IPS DF 6.9 (cell line): ENCODE results near the gene MRPL24.

Experiments used
- DNase-seq: peaks from one replicate; pipeline ENCODE4 v3.0.0-alpha.2; 2013; ENCODE audit warnings: low read depth, low spot score
- H3K27ac ChIP-seq: one replicate; pipeline ENCODE4 v1.5.1; 2013; ENCODE audit warnings: low read length, control low read depth
- H3K27me3 ChIP-seq: 2 replicates; pipeline ENCODE4 v1.6.1; 2013; ENCODE audit warnings: mild to moderate bottlenecking, low read length; ENCODE audit not compliant: control insufficient read depth, insufficient read depth
- H3K36me3 ChIP-seq: 2 replicates; pipeline ENCODE4 v1.6.1; 2013; ENCODE audit warnings: low read length; ENCODE audit not compliant: control insufficient read depth, insufficient read depth
- H3K4me1 ChIP-seq: 2 replicates; pipeline ENCODE4 v1.6.1; 2013; ENCODE audit warnings: low read length; ENCODE audit not compliant: control insufficient read depth, insufficient read depth
- H3K4me3 ChIP-seq: 2 replicates; pipeline ENCODE4 v1.5.1; 2013; ENCODE audit warnings: mild to moderate bottlenecking, low read length
- H3K9me3 ChIP-seq: 2 replicates; pipeline ENCODE4 v1.6.1; 2013; ENCODE audit warnings: low read length, inconsistent platforms; ENCODE audit not compliant: control insufficient read depth, insufficient read depth
- WGBS: extraction: QIAGEN DNeasy Blood & Tissue Kit; methylation state at CpG from one replicate; pipeline ENCODE4 v1.1.7; 2013; ENCODE audit warnings: mixed read lengths, missing lambda C conversion rate; ENCODE audit not compliant: insufficient read length, insufficient coverage; 5-methylcytosine and 5-hydroxymethylcytosine counted together

MRPL24 gene

DNA sequence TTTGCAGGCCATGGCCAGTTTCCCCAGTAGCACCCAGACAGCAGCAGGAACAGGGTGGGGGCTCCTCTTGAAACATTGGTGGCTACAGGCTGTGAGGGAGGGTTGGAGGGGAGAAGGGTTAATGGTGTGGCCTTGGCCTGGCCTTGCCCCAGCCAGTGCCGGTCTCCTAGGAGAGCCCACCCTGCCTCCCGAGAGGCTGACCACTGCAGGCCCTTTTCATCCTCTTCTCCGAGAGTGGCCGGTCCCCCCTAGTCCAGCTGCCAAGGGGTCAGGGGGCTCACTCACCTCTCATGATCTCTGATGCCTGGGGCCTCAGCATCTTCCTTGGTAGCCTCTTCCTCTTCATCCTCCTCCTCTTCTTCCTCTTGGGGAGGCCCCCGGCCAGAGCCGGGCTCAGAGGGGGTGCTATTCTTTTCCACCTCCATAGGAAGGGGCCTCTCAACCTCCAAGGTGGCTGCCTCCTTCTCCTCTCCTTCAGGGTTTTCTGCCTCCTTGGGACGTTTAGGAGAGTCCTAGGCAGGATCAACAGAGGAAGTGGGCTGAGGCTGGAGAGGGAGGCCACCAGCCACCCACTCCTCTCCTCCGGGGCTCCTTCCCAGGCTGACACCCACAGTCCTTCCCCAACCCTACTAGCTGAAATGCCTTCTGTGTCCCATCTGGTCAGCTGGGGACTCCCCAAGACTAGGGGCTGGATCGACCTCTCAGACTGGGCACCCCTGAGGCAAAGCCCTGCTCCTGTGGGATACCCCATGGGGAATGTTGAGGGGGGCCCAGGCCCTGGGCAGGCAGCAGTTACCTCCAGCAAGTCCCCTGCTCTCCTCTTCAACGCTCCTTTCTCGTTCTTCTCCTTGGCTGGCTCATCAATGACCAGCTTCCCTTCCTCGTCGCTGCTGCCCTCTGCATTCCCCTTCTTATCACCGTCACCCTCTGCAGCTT, 2.7 kb upstream of the MRPL24 start:
- no peak for DNase-seq
- WGBS, result no CpG with 5 or more reads among the region's 14 CpGs
- peaks cover 17% of the 10 kb centered on the region; the same call in 1 of the 2 replicates for H3K36me3 ChIP-seq
- H3K9me3 ChIP-seq, result no peaks in the 10 kb centered on the region
- no peaks in the 10 kb centered on the region for H3K27me3 ChIP-seq
- H3K4me1 ChIP-seq, result peaks cover 10% of the 10 kb centered on the region
- H3K4me3 ChIP-seq, result no peak overlapping the region
- no peak overlapping the region for H3K27ac ChIP-seq

DNA sequence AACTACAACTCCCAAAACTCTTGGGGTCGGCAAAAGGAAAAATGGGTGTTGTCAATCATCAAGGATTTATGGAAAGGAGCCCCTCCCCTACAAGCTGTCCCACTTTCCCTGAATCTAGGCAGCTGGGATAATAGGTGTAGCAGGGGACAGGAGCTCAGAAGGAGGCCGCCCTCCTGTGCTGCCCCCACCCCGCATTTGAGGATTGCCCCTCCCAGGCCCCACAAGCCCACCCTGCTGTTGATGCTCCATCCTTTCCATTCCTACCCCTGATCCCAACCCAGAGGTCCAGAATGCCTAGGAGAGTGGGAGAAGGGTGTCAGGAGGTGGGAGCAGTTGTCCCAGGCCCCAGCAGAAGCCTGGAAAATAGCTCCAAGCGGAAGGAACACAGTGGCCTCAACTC, 1.9 kb upstream of the MRPL24 start:
- Histone ChIP-seq H3K27ac (no peak overlapping the region), H3K4me1 (peaks cover 5% of the 10 kb centered on the region; the same call in 1 of the 2 replicates), H3K9me3 (no peaks in the 10 kb centered on the region), H3K36me3 (peaks cover 17% of the 10 kb centered on the region; the same call in 1 of the 2 replicates), H3K27me3 (no peaks in the 10 kb centered on the region), H3K4me3 (no peak overlapping the region)
- DNase-seq, result no peak
- WGBS, result no CpG with 5 or more reads among the region's 4 CpGs

DNA sequence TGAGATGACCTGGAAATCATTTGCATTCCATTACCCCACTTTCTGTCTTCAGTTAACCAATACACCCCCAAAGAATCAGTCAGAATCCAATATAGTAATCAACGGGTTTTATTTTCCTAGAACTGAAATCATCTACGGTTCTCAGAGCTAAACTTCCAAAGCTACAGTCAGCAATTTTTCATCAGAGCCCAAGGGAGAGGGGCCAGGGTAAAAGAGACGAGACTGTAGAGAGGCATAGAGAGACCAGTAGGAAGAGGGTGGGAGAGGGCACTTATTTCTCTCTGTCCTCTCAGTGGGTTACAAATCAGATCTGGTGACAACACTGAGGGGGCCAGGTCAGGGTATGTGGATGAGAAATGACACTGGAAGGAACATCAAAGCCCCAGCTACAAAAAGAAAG, 1.1 kb upstream of the MRPL24 start:
- Histone ChIP-seq H3K4me3 (no peak overlapping the region), H3K9me3 (no peaks in the 10 kb centered on the region), H3K4me1 (peaks cover 3% of the 10 kb centered on the region; the same call in 1 of the 2 replicates), H3K36me3 (peaks cover 17% of the 10 kb centered on the region; the same call in 1 of the 2 replicates), H3K27me3 (no peaks in the 10 kb centered on the region), H3K27ac (no peak overlapping the region)
- DNase-seq, result no peak
- WGBS, result no CpG with 5 or more reads among the region's 3 CpGs

DNA sequence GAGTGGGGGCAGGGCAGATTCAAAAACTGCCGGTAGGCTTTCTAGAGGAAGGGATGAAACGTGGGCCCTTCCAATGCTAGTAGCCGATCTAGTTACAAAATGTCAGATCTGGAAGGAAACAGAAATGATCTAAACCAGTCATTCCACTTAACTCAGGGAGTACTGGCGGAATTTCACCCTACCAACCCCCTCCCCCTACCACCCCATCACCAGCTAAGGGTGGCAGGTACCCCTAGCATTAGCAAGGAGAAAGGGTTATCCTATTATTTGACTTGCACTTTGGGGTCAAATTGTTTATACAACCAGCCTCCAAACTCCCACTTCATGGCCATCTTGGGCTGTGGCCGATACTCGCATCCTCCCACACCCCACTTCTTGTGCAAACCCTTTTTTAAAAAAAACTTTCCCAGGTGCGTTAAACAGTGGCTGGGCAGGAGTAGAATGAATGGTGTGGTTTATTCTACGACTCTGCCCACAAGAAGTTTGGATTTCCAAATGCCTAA, 644 bp upstream of the MRPL24 start:
- DNase-seq, result no peak
- peaks cover 3% of the 10 kb centered on the region; the same call in 1 of the 2 replicates for H3K4me1 ChIP-seq
- no CpG with 5 or more reads among the region's 8 CpGs for WGBS
- H3K4me3 ChIP-seq, result no peak overlapping the region
- H3K9me3 ChIP-seq, result no peaks in the 10 kb centered on the region
- H3K27ac ChIP-seq, result no peak overlapping the region
- H3K27me3 ChIP-seq, result no peaks in the 10 kb centered on the region
- peaks cover 17% of the 10 kb centered on the region; the same call in 1 of the 2 replicates for H3K36me3 ChIP-seq

DNA sequence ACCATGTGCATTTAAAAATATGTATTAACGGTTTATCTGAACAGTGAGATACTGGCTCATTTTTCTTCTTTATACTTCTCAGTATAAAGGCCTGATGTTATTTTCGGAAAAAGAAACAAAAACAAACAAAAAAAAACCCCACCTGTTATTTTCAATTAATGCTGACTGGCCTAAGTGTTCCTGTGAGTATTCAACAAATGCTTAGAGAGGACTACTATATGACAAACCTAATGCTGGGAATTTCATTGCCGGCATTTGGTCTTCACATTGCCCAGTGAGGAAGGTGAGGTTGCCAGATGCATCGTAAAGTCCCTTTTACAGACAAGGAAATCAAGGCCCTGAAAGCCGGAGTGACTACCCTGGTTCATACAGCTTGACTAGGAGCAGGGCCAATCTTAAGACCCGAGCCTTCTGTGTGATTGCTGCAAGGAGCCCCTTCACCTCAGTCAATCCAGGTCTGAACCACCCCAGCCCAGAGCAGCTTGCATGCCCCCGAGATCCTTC, 599 bp downstream of the MRPL24 start:
- no peak overlapping the region for H3K27ac ChIP-seq
- H3K4me1 ChIP-seq, result no peaks in the 10 kb centered on the region; the same call in 1 of the 2 replicates
- DNase-seq, result no peak
- WGBS, result no CpG with 5 or more reads among the region's 7 CpGs
- peak overlapping the region; percentile 50; the same call in 1 of the 2 replicates for H3K4me3 ChIP-seq
- H3K27me3 ChIP-seq, result no peaks in the 10 kb centered on the region
- H3K36me3 ChIP-seq, result peaks cover 17% of the 10 kb centered on the region; the same call in 1 of the 2 replicates
- no peaks in the 10 kb centered on the region for H3K9me3 ChIP-seq

DNA sequence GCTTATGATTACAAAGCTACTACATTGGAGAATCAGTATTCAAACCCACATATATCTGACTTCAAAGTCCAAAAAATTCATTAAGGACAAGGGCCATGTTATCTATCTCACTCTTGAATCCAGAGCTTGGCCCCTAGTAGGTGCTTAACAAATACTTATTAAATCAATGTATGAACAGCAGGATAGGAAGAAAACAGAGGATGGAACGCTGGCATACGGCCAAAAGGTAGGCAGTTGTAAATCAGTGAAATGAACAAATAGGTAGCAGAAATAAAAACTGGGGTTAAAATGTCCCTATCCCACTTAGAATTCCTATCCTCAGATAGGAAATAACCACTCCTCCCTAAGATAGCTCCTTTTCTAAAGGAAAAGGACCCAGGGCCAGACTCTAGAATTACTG, 2.0 kb downstream of the MRPL24 start:
- Histone ChIP-seq H3K27me3 (no peaks in the 10 kb centered on the region), H3K27ac (no peak overlapping the region), H3K4me1 (no peaks in the 10 kb centered on the region; the same call in 1 of the 2 replicates), H3K4me3 (no peak overlapping the region), H3K36me3 (peaks cover 13% of the 10 kb centered on the region), H3K9me3 (no peaks in the 10 kb centered on the region)
- no CpG with 5 or more reads among the region's 2 CpGs for WGBS
- DNase-seq, result no peak

DNA sequence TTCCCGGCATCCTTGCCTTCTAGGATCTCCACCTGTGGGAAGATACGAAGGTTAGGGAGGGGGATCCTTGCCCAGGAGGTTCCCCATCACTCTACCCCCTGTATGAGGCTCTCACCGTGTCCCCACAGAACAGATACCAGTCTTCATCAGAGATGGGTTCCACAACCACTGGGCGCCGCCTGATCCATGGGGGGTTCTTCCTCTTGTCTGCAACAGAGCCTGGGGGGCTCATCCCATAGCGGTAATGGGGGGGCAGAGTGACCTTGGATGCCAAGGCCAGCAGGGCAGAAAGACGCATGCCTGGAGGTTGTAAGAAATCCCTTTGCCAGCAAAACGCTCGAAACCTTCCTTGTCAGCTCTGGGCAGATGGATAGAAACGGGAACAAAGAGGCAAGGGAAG, 2.5 kb downstream of the MRPL24 start:
- H3K4me1 ChIP-seq, result no peaks in the 10 kb centered on the region; the same call in 1 of the 2 replicates
- H3K4me3 ChIP-seq, result no peak overlapping the region
- WGBS, result no CpG with 5 or more reads among the region's 10 CpGs
- no peaks in the 10 kb centered on the region for H3K9me3 ChIP-seq
- no peak overlapping the region for H3K27ac ChIP-seq
- no peak for DNase-seq
- H3K36me3 ChIP-seq, result peaks cover 12% of the 10 kb centered on the region
- H3K27me3 ChIP-seq, result no peaks in the 10 kb centered on the region

DNA sequence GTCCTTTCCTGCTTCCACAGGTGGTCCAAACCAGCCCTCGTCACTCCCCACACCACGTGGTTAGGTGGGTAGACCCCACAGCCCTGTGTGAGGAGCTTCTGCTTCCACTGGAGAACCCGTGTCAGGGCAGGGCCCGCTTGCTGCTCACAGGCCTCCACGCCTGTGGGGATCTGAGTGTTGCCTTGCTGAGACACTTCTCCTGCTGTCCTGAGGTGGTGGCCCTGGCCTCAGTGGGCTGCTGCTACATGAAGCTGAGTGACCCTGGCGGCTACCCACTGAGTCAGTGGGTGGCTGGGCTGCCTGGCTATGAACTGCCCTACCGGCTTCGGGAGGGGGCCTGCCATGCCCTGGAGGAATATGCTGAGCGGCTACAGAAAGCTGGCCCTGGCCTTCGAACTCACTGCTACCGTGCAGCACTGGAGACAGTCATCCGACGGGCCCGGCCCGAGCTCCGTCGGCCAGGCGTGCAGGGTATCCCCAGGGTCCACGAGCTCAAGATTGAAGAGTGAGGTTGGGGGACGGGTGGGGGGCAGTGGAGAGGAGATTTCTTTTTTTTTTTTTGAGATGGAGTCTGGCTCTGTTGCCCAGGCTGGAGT, 6.8 kb downstream of the MRPL24 start:
- Histone ChIP-seq H3K27ac (no peak overlapping the region), H3K4me3 (no peak overlapping the region), H3K27me3 (no peaks in the 10 kb centered on the region), H3K9me3 (no peaks in the 10 kb centered on the region), H3K4me1 (no peaks in the 10 kb centered on the region), H3K36me3 (peaks cover 8% of the 10 kb centered on the region)
- no peak for DNase-seq
- WGBS, result no CpG with 5 or more reads among the region's 20 CpGs

DNA sequence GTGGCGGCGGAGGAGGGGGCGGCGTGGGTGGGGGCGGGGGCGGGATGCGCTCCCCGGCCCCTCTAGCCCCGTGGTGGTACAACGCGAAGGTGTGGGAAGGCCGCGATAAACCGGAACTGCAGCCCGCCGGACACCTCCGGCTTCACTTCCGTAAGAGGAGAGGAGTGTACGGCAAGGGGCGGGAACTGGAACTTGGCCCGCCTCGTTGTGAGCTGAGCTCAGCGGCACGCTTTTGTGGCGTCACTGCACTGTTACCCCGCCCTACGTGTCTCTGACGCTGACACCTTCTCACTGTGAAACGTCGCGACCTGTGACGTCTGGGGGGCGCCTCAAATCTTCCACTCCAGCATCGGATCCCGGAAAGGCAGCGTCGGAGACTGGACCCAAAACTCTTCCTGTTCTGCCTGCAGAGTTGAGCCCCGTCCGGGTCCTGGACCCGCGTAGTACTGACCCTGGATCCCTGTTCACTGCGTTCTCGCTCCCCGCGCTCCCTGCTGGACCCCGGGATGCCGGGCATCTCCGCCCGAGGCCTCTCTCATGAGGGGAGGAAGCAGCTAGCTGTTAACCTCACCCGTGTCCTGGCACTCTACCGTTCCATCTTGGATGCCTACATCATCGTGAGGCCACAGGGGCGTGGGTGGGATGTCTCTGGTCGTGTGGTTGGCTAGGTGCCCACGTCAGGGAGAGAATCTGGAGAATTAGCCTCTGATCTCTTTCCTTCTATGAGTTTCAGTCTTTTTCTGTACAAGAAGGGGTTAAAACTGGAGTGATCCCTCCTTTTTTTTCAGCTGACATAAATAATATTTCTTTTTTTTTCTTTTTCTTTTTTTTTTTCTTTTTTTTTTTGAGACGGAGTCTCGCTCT, 12.1 kb downstream of the MRPL24 start, which contains the start of gene ISG20L2:
Gene ISG20L2, minus strand, starts transcription at position 168 of the 864 bp plus-strand sequence. CDS start 1,114 bp downstream, outside the sequence.
- Histone ChIP-seq H3K4me1 (peaks cover 5% of the 10 kb centered on the region; the same call in 1 of the 2 replicates), H3K27me3 (no peaks in the 10 kb centered on the region), H3K36me3 (peaks cover 6% of the 10 kb centered on the region), H3K9me3 (no peaks in the 10 kb centered on the region), H3K27ac (no peak within 1 kb of the TSS), H3K4me3 (peak within 1 kb of the TSS; percentile 97)
- DNase-seq, result no peak
- no CpG with 5 or more reads among the region's 57 CpGs for WGBS
